Suppressor macrophage treated with lipopolysaccharide for 1 hour (primary cell): ENCODE measurements around the gene SBF2.

Source experiments
- DNase-seq, 3 donors: peaks; one replicate each; pipeline ENCODE4 v3.0.0-alpha.2; 2020 to 2022

The SBF2 gene

GRCh38 chr11:9796854-9797253 is 497.2 kb downstream of the SBF2 start:
- DNase-seq, result no peak

GRCh38 chr11:9796266-9796665 is 497.8 kb downstream of the SBF2 start:
- DNase-seq, result no peak

- DNase-seq, result no peak
These were observed 503.3 kb downstream of the SBF2 start for GRCh38 chr11:9790703-9791102.

GRCh38 chr11:9789910-9790309 is 504.1 kb downstream of the SBF2 start:
- DNase-seq, result no peak

GRCh38 chr11:9787981-9788521 is 506.0 kb downstream of the SBF2 start:
- DNase-seq, result peak; percentile 58 to 71 (median 71)

GRCh38 chr11:9787260-9787659 is 506.8 kb downstream of the SBF2 start:
- no peak for DNase-seq

GRCh38 chr11:9784602-9785315 is 509.3 kb downstream of the SBF2 start:
- DNase-seq, result no peak

GRCh38 chr11:9783986-9784385 is 510.0 kb downstream of the SBF2 start:
- DNase-seq, result no peak

- no peak for DNase-seq
These were observed 513.1 kb downstream of the SBF2 start for GRCh38 chr11:9780929-9781328.

GRCh38 chr11:9777525-9777924 is 516.5 kb downstream of the SBF2 start:
- DNase-seq, result no peak

- no peak for DNase-seq
These were observed 517.0 kb downstream of the SBF2 start for GRCh38 chr11:9777066-9777465.

GRCh38 chr11:9776203-9776602 is 517.8 kb downstream of the SBF2 start:
- no peak for DNase-seq

GRCh38 chr11:9775398-9775779 is 518.6 kb downstream of the SBF2 start:
- no peak for DNase-seq

GRCh38 chr11:9774591-9775397 is 519.2 kb downstream of the SBF2 start:
- DNase-seq, result no peak

GRCh38 chr11:9774109-9774508 is 519.9 kb downstream of the SBF2 start:
- no peak for DNase-seq

GRCh38 chr11:9773524-9773923 is 520.5 kb downstream of the SBF2 start:
- no peak for DNase-seq

- DNase-seq, result no peak
These were observed 521.8 kb downstream of the SBF2 start for GRCh38 chr11:9772218-9772617.

GRCh38 chr11:9771071-9771511 is 522.9 kb downstream of the SBF2 start:
- no peak for DNase-seq

GRCh38 chr11:9769621-9770020 is 524.4 kb downstream of the SBF2 start:
- no peak for DNase-seq

GRCh38 chr11:9765320-9766101 is 528.5 kb downstream of the SBF2 start:
- DNase-seq, result no peak

- DNase-seq, result no peak
These were observed 530.7 kb downstream of the SBF2 start for GRCh38 chr11:9763301-9763700.

GRCh38 chr11:9762531-9762930 is 531.5 kb downstream of the SBF2 start:
- DNase-seq, result no peak

- DNase-seq, result no peak
These were observed 532.5 kb downstream of the SBF2 start for GRCh38 chr11:9761441-9761945.
